PC-9 (cell line): ENCODE data around the gene CDC42BPA. TPM values are rescaled to one million over a fixed set of nuclear protein-coding genes. Genes with fewer than 3 reads are reported as not detected.

Experiments
- BruUV-seq: library from RNA; stranded (reverse); fragments of 400-500 nt; replicated peaks from 2 replicates; lab custom pipeline; 2021; lab: Mats Ljungman, UMichigan
- CTCF ChIA-PET: fragments of 300-600 bp; sonication (Branson Sonifier 250); formaldehyde crosslinking; loops from one replicate; lab custom pipeline; 2022; ENCODE audit warnings: antibody characterized with exemption; lab: Charles Lee
- POLR2A ChIA-PET: fragments of 300-600 bp; sonication (Branson Sonifier 250); formaldehyde crosslinking; loops from one replicate; lab custom pipeline; 2022; ENCODE audit warnings: antibody characterized with exemption; ENCODE audit not compliant: unreplicated experiment; lab: Charles Lee
- DNase-seq, 2 experiments: peaks; one replicate each; pipeline versions ENCODE4 v3.0.0 to v3.0.0-alpha.2; 2015 to 2022; ENCODE audit warnings: mixed read lengths in 1 of 2
- H2AFZ ChIP-seq: fragments of 200-600 bp; sonication (generic); 2 replicates; pipeline ENCODE4 v1.8.1; 2017; ENCODE audit warnings: antibody characterized with exemption
- H3F3A ChIP-seq: fragments of 200-600 bp; sonication (generic); 2 replicates; pipeline ENCODE4 v1.8.1; 2017; ENCODE audit warnings: antibody characterized with exemption, mild to moderate bottlenecking, low read depth; ENCODE audit not compliant: insufficient read depth
- H3K27ac ChIP-seq: fragments of 200-600 bp; sonication (generic); 2 replicates; pipeline ENCODE4 v1.6.1; 2016; ENCODE audit warnings: mixed run types
- H3K27me3 ChIP-seq: fragments of 200-600 bp; sonication (generic); 2 replicates; pipeline ENCODE4 v1.6.1; 2016; ENCODE audit warnings: low read depth, mixed run types; ENCODE audit not compliant: insufficient read depth
- H3K36me3 ChIP-seq: fragments of 200-600 bp; sonication (generic); 2 replicates; pipeline ENCODE4 v1.6.1; 2016; ENCODE audit warnings: low read depth, mixed run types
- H3K4me1 ChIP-seq: fragments of 200-600 bp; sonication (generic); replicated peaks from 2 replicates; pipeline ENCODE4 v1.6.1; 2016; ENCODE audit warnings: mixed run types; ENCODE audit not compliant: insufficient read depth
- H3K4me2 ChIP-seq: fragments of 200-600 bp; sonication (generic); 2 replicates; pipeline ENCODE4 v1.6.1; 2017; ENCODE audit warnings: mixed run types
- H3K4me3 ChIP-seq: fragments of 200-600 bp; sonication (generic); 2 replicates; pipeline ENCODE4 v1.6.1; 2016; ENCODE audit warnings: mixed run types
- H3K79me2 ChIP-seq: fragments of 200-600 bp; sonication (generic); 2 replicates; pipeline ENCODE4 v1.6.1; 2017; ENCODE audit warnings: low read depth, mixed run types
- H3K9me2 ChIP-seq: fragments of 200-600 bp; sonication (generic); 2 replicates; pipeline ENCODE4 v1.8.1; 2017; ENCODE audit warnings: mild to moderate bottlenecking; ENCODE audit not compliant: insufficient read depth
- H3K9me3 ChIP-seq: fragments of 200-600 bp; sonication (generic); 2 replicates; pipeline ENCODE4 v1.8.1; 2016; ENCODE audit warnings: low read depth; ENCODE audit not compliant: insufficient read depth
- H4K20me1 ChIP-seq: fragments of 200-600 bp; sonication (generic); 2 replicates; pipeline ENCODE4 v1.8.1; 2017; ENCODE audit not compliant: insufficient read depth
- CTCF ChIP-seq: fragments of 200-600 bp; sonication (generic); conservative IDR thresholded peaks from 2 replicates; pipeline ENCODE4 v1.6.1; 2017; ENCODE audit warnings: mixed run types, antibody characterized with exemption, mild to moderate bottlenecking, moderate library complexity
- EZH2 ChIP-seq: fragments of 200-600 bp; sonication (generic); IDR thresholded peaks from 2 replicates; pipeline ENCODE4 v1.8.0; 2017; ENCODE audit warnings: antibody characterized with exemption, low read depth
- intact Hi-C: fragments of 100-400 bp; cut with micrococcal nuclease; formaldehyde crosslinking; loops from one replicate; pipeline ENCODE4 v1.10.0; 2022; ENCODE audit not compliant: unreplicated experiment
- total RNA-seq: library from RNA; stranded (reverse); gene quantifications from 2 replicates; pipeline ENCODE4 v1.2.3, GENCODE V29; 2021

Gene CDC42BPA
- total RNA-seq, 1 experiment from 2014 or later: 47.5 TPM

GRCh38 chr1:227152525-227152924 lies 165.8 kb downstream of the CDC42BPA start:
- H3K4me3 ChIP-seq: no peak overlapping the region
- no peaks in the 10 kb centered on the region for H3K9me2 ChIP-seq
- no peaks in the 10 kb centered on the region for H3K9me3 ChIP-seq
- H3K36me3 ChIP-seq: no peaks in the 10 kb centered on the region
- CTCF ChIA-PET: no interaction called here
- no peaks in the 10 kb centered on the region for H3K4me1 ChIP-seq
- TF ChIP-seq CTCF (no peak), EZH2 (no peak)
- POLR2A ChIA-PET: no interaction called here
- H3K79me2 ChIP-seq: no peaks in the 10 kb centered on the region
- 0 out of 2 replicates have a peak, but pooled peaks cover 6% of the 10 kb centered on the region for H4K20me1 ChIP-seq
- H3K27ac ChIP-seq: no peak overlapping the region
- no peak for DNase-seq
- no peak overlapping the region for H3K4me2 ChIP-seq
- BruUV-seq: no TSS peak
- intact Hi-C loops: loop anchor here (5.0 kb wide), 1 partner anchor 40 kb away; no protein-coding TSS in a partner anchor
- no peak overlapping the region for H2AFZ ChIP-seq
- H3F3A ChIP-seq: no peaks in the 10 kb centered on the region
- no peaks in the 10 kb centered on the region for H3K27me3 ChIP-seq

GRCh38 chr1:227140376-227140775 lies 177.9 kb downstream of the CDC42BPA start:
- ChIA-PET CTCF (no interaction called here), POLR2A (no interaction called here)
- H3K9me2 ChIP-seq: no peaks in the 10 kb centered on the region
- no peak for DNase-seq
- no peak overlapping the region for H2AFZ ChIP-seq
- H3F3A ChIP-seq: no peaks in the 10 kb centered on the region; the same call in none of the 2 replicates
- no peaks in the 10 kb centered on the region for H4K20me1 ChIP-seq
- peaks cover 22% of the 10 kb centered on the region; the same call in 1 of the 2 replicates for H3K36me3 ChIP-seq
- H3K4me2 ChIP-seq: no peak overlapping the region
- BruUV-seq: no TSS peak
- no peaks in the 10 kb centered on the region for H3K9me3 ChIP-seq
- H3K4me3 ChIP-seq: no peak overlapping the region
- TF ChIP-seq CTCF (no peak), EZH2 (no peak)
- intact Hi-C loops: no loop called here
- H3K27me3 ChIP-seq: no peaks in the 10 kb centered on the region
- H3K4me1 ChIP-seq: no peaks in the 10 kb centered on the region
- no peak overlapping the region for H3K27ac ChIP-seq
- H3K79me2 ChIP-seq: no peaks in the 10 kb centered on the region

- POLR2A ChIA-PET: interaction anchor here (0.6 kb wide), 1 partner anchor 101 kb away, joined by 7 read pairs; no protein-coding TSS in a partner anchor
- no peak for DNase-seq
- peaks cover 9% of the 10 kb centered on the region; the same call in 1 of the 2 replicates for H3K36me3 ChIP-seq
- H3K27ac ChIP-seq: no peak overlapping the region
- CTCF ChIA-PET: no interaction called here
- H3K4me3 ChIP-seq: no peak overlapping the region
- H3K4me1 ChIP-seq: no peaks in the 10 kb centered on the region
- H3F3A ChIP-seq: no peaks in the 10 kb centered on the region; the same call in none of the 2 replicates
- no TSS peak for BruUV-seq
- no peak overlapping the region for H3K4me2 ChIP-seq
- no peaks in the 10 kb centered on the region for H3K79me2 ChIP-seq
- H2AFZ ChIP-seq: no peak overlapping the region
- TF ChIP-seq CTCF (no peak), EZH2 (no peak)
- no peaks in the 10 kb centered on the region for H4K20me1 ChIP-seq
- H3K9me2 ChIP-seq: no peaks in the 10 kb centered on the region
- intact Hi-C loops: loop anchor here (10.0 kb wide), 1 partner anchor 178 kb away; the partner anchor contains the start of gene CDC42BPA
- no peaks in the 10 kb centered on the region for H3K9me3 ChIP-seq
- no peaks in the 10 kb centered on the region for H3K27me3 ChIP-seq
Observed at GRCh38 chr1:227136210-227136820, 182.0 kb downstream of the CDC42BPA start.
